Ascending aorta (tissue), 2 donors: ENCODE measurements around the gene LENEP. TPM values are rescaled to one million over a fixed set of nuclear protein-coding genes. Genes with fewer than 3 reads are reported as not detected.

ENCODE experiments used
- DNase-seq, 2 donors: peaks; one replicate each; pipeline ENCODE4 v3.0.0-alpha.2; 2019; ENCODE audit warnings: low spot score in 2 of 2
- H3K27ac ChIP-seq, 2 donors: fragments of 200-600 bp; sonication (generic); one replicate each; pipeline ENCODE4 v1.5.1; 2016 to 2017; ENCODE audit warnings: mild to moderate bottlenecking in 1 of 2
- H3K27me3 ChIP-seq: fragments of 200-600 bp; sonication (generic); one replicate; pipeline ENCODE4 v1.5.1; 2017
- H3K36me3 ChIP-seq, 2 donors: fragments of 200-600 bp; sonication (generic); one replicate each; pipeline ENCODE4 v1.5.1; 2016
- H3K4me1 ChIP-seq, 2 donors: fragments of 200-600 bp; sonication (generic); one replicate each; pipeline ENCODE4 v1.5.1; 2016 to 2017; ENCODE audit warnings: mild to moderate bottlenecking in 1 of 2
- H3K4me3 ChIP-seq, 2 donors: fragments of 200-600 bp; sonication (generic); one replicate each; pipeline ENCODE4 v1.5.1; 2016 to 2017; ENCODE audit warnings: mild to moderate bottlenecking in 1 of 2
- H3K9me3 ChIP-seq, 2 donors: fragments of 200-600 bp; sonication (generic); one replicate each; pipeline ENCODE4 v1.5.1; 2016
- CTCF ChIP-seq, 3 experiments: fragments of 200-600 bp in 2 of 3; fragments of 450-650 bp in 1 of 3; sonication (generic) in 2 of 3; IDR thresholded peaks; one replicate each; pipeline ENCODE4 v1.5.1; 2016 to 2019; ENCODE audit warnings: antibody characterized with exemption in 3 of 3, mild to moderate bottlenecking in 1 of 3, moderate library complexity in 1 of 3
- intact Hi-C: fragments of 100-400 bp; cut with DNase I; formaldehyde crosslinking; loops from one replicate; pipeline ENCODE4 v1.15.1; 2023
- total RNA-seq: library from RNA; depleted of rRNA; stranded (reverse); fragments of >200 nt; gene quantifications from one replicate; pipeline ENCODE4 v1.1.0, GENCODE V29; 2016

LENEP gene
- total RNA-seq, 1 donor from 2014 or later = not detected

- intact Hi-C loops = no loop called here
- Histone ChIP-seq H3K9me3 (no peaks in the 10 kb centered on the region), H3K27me3 (no peaks in the 10 kb centered on the region), H3K36me3 (no peaks in the 10 kb centered on the region), H3K4me3 (no peak overlapping the region), H3K4me1 (no peaks in the 10 kb centered on the region), H3K27ac (no peak overlapping the region)
- no peak for DNase-seq
- TF ChIP-seq CTCF (IDR thresholded peaks at IDR 0.05) = no peak
These were observed 44.6 kb downstream of the LENEP start for GRCh38 chr1:155037851-155038441.

- Histone ChIP-seq H3K27ac (no peak overlapping the region), H3K9me3 (no peaks in the 10 kb centered on the region), H3K4me3 (no peak overlapping the region), H3K36me3 (no peaks in the 10 kb centered on the region), H3K27me3 (no peaks in the 10 kb centered on the region), H3K4me1 (no peaks in the 10 kb centered on the region)
- TF ChIP-seq CTCF (IDR thresholded peaks at IDR 0.05) = no peak
- intact Hi-C loops = no loop called here
- DNase-seq = no peak
These were observed 45.4 kb downstream of the LENEP start for GRCh38 chr1:155038602-155039307.

- no peaks in the 10 kb centered on the region for H3K36me3 ChIP-seq
- intact Hi-C loops = no loop called here
- no peaks in the 10 kb centered on the region for H3K4me1 ChIP-seq
These were observed 45.9 kb downstream of the LENEP start for GRCh38 chr1:155039308-155039669.

GRCh38 chr1:155040358-155041093 is 47.1 kb downstream of the LENEP start:
- Histone ChIP-seq H3K4me3 (no peak overlapping the region), H3K27ac (no peak overlapping the region), H3K27me3 (no peaks in the 10 kb centered on the region), H3K4me1 (no peaks in the 10 kb centered on the region), H3K36me3 (no peaks in the 10 kb centered on the region), H3K9me3 (no peaks in the 10 kb centered on the region)
- no peak for TF ChIP-seq CTCF (IDR thresholded peaks at IDR 0.05)
- DNase-seq = no peak
- intact Hi-C loops = no loop called here

More at GRCh38 chr1:155039308-155039669, 45.9 kb downstream of the LENEP start:
- H3K4me3 ChIP-seq = no peak overlapping the region
- no peak for DNase-seq
- no peaks in the 10 kb centered on the region for H3K27me3 ChIP-seq
- no peaks in the 10 kb centered on the region for H3K9me3 ChIP-seq
- no peak for TF ChIP-seq CTCF (IDR thresholded peaks at IDR 0.05)
- H3K27ac ChIP-seq = no peak overlapping the region

- Histone ChIP-seq H3K27ac (no peak overlapping the region), H3K9me3 (no peaks in the 10 kb centered on the region), H3K4me1 (no peaks in the 10 kb centered on the region), H3K36me3 (no peaks in the 10 kb centered on the region), H3K4me3 (no peak overlapping the region), H3K27me3 (no peaks in the 10 kb centered on the region)
- no peak for TF ChIP-seq CTCF (IDR thresholded peaks at IDR 0.05)
- no peak for DNase-seq
- intact Hi-C loops = no loop called here
These were observed 49.4 kb downstream of the LENEP start for GRCh38 chr1:155042789-155043188.
